Activated CD4-positive, alpha-beta T cell treated with anti-CD3 and anti-CD28 coated beads for 4 hours (primary cell): Measurements from ENCODE around the gene PRKN.

Experiments
- DNase-seq, 2 donors: peaks; one replicate each; pipeline ENCODE4 v3.0.0-alpha.2; 2020

The PRKN gene

DNA sequence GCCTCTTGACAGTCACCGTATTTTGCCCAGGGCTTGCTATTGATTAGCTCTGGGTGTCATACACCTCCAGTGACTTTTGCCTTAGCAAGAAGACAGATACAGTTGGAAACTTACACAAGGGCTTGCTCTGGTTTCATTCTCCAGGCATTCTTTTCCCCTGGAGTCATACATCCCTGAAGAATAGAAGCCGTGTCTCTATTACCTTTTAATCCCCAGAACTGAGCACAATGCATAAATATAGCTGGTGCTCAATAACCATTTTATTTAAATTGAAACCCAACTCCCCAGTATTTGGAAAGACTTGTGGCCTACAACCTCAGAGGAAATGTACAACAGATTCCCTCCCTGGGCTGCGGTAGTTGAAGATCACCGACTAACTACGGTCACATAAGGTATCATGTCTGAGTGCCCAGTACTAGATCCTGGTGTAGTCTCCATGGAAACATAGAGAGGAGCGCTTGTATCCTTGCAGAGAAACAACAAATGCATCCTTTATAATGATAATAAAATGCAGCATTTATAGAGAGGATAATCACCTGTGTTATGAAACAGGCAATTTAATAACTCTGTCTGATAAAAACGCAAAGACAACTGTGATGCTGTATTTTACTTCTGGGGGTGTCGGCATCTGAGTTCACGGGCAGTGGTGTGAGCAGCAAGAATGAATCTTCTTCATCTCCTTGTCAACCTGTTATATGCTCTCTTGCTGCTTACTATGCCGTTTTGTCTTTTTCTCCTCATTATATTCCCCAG, 1052.5 kb downstream of the PRKN start:
- no peak for DNase-seq

DNA sequence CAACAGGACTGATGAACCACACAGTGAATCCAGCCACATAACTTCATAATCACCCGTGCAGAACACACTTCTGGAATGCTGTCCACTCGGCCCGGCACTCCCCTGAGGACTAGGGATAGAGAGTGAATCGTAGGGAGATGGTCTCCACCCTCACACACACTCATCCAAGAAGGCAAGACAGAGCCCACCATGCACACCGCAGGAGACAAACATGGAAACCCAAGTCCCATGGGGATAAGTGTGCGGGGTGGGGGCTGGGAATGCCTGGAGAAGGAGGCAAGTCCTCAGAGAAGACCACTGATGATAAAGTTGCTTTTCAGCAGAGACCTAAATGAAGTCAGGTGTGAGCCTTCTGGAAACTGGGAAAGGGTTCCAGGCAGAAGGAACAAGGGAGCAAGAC, 1054.5 kb downstream of the PRKN start:
- no peak for DNase-seq

DNA sequence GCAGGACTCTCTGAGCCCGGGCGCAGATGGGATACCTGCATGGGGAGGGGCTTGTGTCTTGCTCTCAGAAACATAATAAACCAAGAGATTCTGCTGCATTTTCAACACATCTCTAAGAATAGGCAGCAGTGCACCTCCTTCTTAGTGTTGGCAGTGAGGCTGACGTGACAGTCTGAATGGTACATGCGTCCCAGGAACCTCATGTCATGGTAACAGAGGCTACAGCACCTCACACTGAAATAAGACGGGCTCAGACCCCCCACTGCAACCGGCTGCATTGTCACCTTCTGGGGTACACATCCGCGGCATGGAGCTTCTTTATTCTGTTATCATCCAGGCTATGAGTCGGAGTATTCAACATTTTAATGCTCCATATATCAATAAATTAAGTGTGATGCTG, 1056.4 kb downstream of the PRKN start:
- DNase-seq, result no peak

- no peak for DNase-seq
Observed at GRCh38 chr6:161668665-161669064, 1058.9 kb downstream of the PRKN start.

- no peak for DNase-seq
Observed at GRCh38 chr6:161667957-161668356, 1059.6 kb downstream of the PRKN start.

DNA sequence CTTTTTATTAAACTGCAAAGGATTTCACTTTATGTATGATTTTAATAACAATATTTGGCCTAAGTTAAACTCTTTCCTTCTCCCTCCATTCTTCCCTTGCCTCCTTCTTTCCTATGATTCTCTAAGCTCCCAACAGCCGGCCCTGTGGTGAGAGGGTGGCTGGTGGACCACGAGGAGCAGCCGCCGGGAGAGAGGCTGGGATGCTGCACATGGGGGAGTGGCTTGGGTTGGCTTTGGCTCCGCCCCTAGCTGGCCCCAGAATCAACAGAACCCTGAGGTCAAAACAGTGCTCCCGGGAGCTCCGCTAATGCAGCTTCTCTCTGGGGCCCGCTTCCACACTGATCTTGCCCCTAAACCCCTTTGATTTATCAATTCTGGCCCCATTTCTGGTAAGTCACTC, 1063.9 kb downstream of the PRKN start:
- DNase-seq, result no peak

DNA sequence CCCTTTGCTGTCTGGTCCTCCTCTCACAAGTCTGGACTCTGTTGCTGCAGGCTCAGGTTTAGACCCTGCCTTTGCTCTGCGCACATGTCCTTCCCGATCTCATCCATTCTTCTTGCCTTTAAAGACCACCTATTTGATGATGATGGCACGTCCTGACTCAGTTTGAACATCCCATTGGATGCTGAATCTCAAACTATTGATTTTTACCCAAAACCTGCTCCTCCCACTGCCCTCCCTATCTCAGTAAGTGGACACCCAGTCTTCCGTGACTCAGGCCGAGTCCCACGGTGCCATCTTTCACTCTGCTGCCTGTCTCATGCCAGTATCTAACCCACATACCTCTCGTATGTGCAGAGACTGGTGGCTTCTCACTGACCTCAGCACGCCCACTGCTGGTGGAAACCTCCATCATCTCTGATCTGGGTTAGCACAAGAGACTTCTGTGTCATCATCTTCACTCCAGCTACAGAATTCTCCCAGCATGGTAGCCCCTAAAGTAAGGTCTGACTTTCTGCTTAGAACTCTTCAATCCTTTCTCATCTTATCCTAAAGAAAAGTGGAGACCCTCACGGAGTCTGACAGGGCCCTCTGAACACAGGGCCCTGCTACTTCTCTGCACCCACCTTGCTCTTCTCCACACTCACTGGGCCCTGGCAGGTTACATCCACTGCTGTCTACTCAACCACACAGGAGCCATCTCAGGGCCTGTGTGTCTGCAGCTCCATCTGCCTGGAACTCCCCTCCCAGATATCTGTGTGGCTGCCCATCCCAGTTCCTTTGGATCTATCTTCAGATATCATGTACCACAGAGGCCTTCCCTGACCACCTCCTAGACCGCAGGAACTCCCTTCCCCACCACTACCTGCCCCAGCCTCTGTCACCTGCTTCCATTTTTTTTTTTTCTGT, 1066.6 kb downstream of the PRKN start:
- no peak for DNase-seq

- no peak for DNase-seq
Observed at GRCh38 chr6:161658211-161658610, 1069.4 kb downstream of the PRKN start.

DNA sequence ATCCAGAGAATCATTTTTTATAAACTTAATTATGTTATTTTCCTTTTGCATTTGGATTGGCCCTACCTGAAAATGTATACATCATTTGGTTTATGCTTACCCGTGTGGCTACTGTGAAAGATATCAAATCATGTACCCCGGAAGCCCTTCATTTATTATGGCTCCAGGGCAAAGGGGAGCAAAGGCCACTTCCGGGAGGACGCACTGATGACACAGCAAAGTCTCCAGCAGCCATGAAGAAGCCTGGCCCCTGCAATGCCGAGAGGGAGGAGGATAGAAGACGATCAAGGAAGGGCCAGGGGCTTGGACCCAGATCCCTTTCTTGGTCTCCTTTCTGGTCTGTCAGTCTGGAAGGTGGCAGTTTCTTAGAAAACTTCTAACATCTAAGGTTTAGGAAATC, 1073.4 kb downstream of the PRKN start:
- no peak for DNase-seq

GRCh38 chr6:161651949-161652348, 1075.6 kb downstream of the PRKN start:
- no peak for DNase-seq

GRCh38 chr6:161649841-161650240, 1077.7 kb downstream of the PRKN start:
- DNase-seq, result no peak

- no peak for DNase-seq
Observed at GRCh38 chr6:161649068-161649467, 1078.5 kb downstream of the PRKN start.

GRCh38 chr6:161647234-161647633, 1080.3 kb downstream of the PRKN start:
- DNase-seq, result no peak

DNA sequence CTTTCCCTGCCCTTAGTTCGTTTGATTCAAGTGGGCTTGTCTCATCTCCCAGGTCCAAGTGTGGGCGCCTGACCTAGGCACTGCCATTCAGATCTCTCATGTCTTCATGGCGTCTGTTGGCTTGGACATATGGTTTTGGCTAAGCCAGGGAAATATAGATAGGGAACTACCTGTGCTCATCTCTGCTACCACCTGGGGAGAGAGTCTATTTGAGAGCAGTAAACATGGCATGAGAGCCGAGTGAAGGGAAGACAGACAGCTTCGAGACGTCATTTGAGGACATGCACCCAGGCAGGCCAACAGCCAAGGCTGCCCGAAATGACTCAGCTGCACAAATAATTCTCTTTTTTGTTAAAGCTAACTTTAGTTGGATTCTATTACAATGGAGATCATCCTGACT, 1083.0 kb downstream of the PRKN start:
- DNase-seq, result no peak

- DNase-seq, result no peak
Observed at GRCh38 chr6:161641175-161641574, 1086.4 kb downstream of the PRKN start.

GRCh38 chr6:161639772-161640171, 1087.8 kb downstream of the PRKN start:
- no peak for DNase-seq

GRCh38 chr6:161637658-161638057, 1089.9 kb downstream of the PRKN start:
- DNase-seq, result no peak

DNA sequence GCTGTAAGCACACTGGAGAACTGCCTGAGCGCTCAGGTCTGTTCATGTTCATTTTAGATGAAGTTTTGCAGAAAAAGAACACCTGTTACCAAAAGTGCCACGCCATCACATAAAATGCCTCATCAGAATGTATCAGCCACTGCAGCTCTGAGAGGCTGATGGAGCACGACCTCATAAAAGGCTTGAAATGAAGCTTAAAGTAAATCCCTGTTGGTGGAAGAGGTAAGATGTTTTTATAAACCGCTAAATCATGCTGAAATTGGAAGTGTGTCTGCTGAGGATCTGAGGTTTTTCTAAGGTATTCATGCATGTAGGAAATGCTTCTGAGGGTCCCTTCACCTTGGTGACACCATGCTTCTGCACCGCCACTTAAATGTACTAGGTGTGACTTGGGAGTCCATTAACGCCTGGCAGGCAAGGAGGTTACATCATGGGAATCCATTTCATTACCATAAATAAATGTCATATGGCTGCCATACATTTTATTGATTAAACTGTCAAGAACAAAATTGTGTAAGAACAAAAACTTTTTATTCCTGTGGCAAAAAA, 1090.6 kb downstream of the PRKN start:
- no peak for DNase-seq

- DNase-seq, result no peak
Observed at GRCh38 chr6:161635975-161636374, 1091.6 kb downstream of the PRKN start.

DNA sequence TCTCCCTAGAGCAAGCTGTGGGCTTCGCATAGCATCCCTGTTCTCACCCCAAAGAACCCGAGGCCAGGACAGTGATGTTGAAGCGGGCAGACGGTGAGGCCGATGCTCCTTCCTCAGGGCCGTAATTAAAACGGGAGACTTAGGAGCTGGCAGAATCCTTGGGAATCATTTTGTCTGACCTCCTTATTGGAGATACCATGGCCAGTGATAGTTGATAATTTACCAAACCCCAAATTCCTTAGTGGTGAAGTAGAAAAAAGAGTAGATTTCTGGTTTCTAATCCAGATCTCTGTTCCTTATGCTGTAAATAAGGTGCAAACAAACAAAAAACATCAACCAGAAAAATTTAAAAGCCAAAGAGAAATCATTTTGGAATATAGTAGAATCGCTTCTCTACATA, 1092.7 kb downstream of the PRKN start:
- no peak for DNase-seq

DNA sequence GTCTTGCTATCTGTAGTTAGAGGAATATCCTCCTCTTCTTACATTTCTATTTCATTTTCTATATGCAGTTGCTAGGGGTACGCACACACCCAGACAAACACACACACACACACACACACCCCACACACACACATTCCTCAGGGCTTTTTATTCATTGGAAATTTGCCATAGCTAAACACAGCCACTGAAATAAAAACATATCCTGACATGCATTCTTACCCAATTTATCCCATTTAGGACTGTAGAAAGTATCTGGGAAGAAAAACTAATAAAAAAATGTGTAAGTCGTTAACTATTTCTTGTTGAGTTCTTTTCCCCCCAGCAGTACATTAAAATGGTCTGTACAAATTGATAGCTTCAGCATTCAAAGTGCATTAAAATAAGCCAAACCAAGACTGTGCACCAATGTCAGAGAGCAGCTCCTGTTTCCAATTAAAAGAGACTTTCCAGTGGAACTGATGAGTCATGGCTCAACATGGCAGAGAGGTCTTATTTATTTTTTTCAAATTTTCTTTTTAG, 1095.8 kb downstream of the PRKN start:
- DNase-seq, result no peak

- DNase-seq, result no peak
Observed at GRCh38 chr6:161630674-161631073, 1096.9 kb downstream of the PRKN start.

DNA sequence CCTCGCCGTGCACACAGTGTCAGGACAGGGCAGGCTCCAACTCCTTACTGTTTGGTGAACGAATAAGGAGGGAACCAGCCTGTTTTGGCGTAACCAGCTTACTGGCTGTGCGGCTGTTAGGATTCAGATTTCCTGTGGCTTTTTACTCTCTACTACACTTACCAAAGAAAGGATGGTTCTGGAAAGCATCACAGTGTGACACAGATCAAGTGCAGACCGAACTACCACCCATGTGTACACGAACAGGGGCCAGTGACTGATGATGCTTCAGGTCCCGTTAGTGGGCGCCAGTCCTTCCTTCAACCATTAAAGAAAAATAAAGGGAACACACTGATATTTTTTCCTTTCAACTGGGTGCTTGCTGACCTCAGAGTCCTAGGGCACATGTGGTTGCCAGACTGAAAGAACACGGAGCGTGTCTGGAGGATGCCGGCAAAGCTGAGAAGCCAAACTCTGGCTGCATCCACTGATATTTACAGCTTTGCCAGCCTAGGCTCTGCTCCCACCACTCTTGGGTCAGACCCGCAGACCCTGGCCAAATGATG, 1101.4 kb downstream of the PRKN start:
- no peak for DNase-seq
